ENCODE data around the gene PGM2. TPM values are rescaled to one million over a fixed set of nuclear protein-coding genes. Genes with fewer than 3 reads are reported as not detected.
A peak's percentile ranks its signal among the peaks of the same experiment; 100 is the strongest.

The PGM2 gene
- total and polyA plus RNA-seq, 2 donors: 20.5 to 46.2 TPM

DNA sequence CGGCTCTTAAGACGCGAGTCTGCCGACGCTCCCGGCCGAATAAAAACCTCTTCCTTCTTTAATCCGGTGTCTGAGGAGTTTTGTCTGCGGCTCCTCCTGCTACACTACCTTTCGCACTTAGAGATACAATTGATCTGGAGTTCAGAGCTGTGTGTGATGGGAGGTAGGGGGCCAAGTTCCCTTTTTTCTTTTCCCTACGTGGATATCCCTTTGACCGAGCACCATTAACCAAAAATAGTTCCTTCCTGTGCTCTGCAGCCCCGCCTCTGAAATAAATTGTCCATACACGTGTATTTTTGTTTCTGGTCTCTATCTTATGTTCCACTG, 555 bp upstream of the PGM2 start:
- peak overlapping the region in 1 of 2 donors; percentile 55 for H3K27ac ChIP-seq (ENCODE audit: low read depth in 1 of 2, low read length in 1 of 2)
- H3K36me3 ChIP-seq (ENCODE audit: control insufficient read depth in 2 of 2, insufficient read depth in 2 of 2, low read length in 1 of 2): peaks cover 6 to 12% of the 10 kb centered on the region in 2 donors
- no peaks in the 10 kb centered on the region for H3K9me3 ChIP-seq (ENCODE audit: control insufficient read depth in 2 of 2, insufficient read depth in 1 of 2, low read length in 1 of 2)
- H3K27me3 ChIP-seq (ENCODE audit: control insufficient read depth in 2 of 2, insufficient read depth in 1 of 2, low read length in 1 of 2): peaks cover 0 to 2% of the 10 kb centered on the region in 2 donors
- 1% methylated on average over 14 of the region's 14 CpGs for WGBS
- peak in 1 of 9 donors; percentile 15 for DNase-seq (ENCODE audit: low read depth in 6 of 9, low spot score in 9 of 9)
- peaks cover 4 to 12% of the 10 kb centered on the region in 2 donors for H3K4me1 ChIP-seq (ENCODE audit: control insufficient read depth in 2 of 2, insufficient read depth in 2 of 2, low read length in 2 of 2)
- H3K4me3 ChIP-seq (ENCODE audit: low read length in 2 of 2): peak overlapping the region; percentile 90 to 93

DNA sequence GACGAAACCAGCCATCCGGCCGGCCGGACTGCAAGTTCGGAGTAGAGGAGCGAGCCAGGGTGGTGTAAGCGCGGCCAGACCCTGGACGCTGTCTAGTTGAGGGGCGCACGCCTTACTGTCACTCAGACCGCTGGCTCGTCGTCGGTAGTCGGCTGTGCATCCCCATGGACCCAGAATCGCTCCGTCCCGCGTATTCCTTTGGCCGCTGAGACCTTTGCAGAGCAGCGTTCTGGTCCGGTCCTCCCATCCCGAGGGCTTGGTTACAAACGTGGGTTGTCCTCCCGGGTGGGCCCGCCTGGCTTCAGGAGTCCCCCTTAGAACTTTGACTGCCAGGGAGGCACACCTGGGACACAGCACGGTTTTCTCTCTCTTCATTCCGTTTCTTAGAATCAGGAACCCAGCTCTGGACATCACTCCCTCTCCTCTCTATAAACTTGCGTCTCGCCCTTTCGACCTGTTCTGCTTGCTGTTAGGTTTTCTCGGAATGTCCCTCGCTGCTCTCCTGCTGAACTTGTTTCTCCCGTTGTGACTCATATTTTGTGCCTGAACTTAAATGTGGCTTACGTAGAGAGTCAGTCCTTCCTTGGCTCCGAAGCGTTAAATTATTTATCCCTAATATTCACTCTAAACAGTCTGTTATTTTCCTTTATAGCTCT, 672 bp downstream of the PGM2 start:
- WGBS: 8% methylated on average over 38 of the region's 38 CpGs

DNA sequence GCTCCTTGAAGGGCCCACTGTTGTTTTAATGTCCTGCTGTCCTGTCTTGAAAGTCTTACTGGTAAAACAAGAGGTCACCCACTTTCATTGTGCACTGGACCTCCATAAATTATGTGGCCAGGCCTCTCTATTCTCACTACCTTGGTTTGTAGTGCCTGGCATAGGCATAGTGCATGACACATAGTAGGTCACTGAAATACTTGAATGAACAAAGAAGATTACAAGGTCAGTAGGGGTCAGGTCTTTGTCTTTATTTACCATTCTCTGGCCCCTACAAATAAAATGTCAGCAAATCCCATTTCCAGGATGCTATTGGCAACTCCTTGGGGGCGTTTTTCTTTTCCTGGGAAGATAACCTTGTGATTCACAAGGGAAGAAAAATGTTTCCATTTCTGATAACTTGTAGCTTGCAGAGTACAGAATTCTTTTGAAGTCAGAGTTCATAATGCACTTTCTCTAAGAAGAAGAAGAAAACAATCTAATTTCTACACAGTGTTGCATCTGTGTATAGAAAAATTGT, 1.4 kb downstream of the PGM2 start:
- H3K9me3 ChIP-seq (ENCODE audit: control insufficient read depth in 2 of 2, insufficient read depth in 1 of 2, low read length in 1 of 2): no peaks in the 10 kb centered on the region
- no peak for DNase-seq (ENCODE audit: low read depth in 6 of 9, low spot score in 9 of 9)
- H3K4me3 ChIP-seq (ENCODE audit: low read length in 2 of 2): peak overlapping the region in 1 of 2 donors; percentile 90
- H3K27me3 ChIP-seq (ENCODE audit: control insufficient read depth in 2 of 2, insufficient read depth in 1 of 2, low read length in 1 of 2): peaks cover 0 to 2% of the 10 kb centered on the region in 2 donors
- H3K36me3 ChIP-seq (ENCODE audit: control insufficient read depth in 2 of 2, insufficient read depth in 2 of 2, low read length in 1 of 2): peaks cover 18 to 31% of the 10 kb centered on the region in 2 donors
- 97% methylated on average over 1 of the region's 1 CpG for WGBS
- H3K4me1 ChIP-seq (ENCODE audit: control insufficient read depth in 2 of 2, insufficient read depth in 2 of 2, low read length in 2 of 2): peaks cover 4 to 12% of the 10 kb centered on the region in 2 donors
- no peak overlapping the region for H3K27ac ChIP-seq (ENCODE audit: low read depth in 1 of 2, low read length in 1 of 2)

More for the DNA sequence above, 672 bp downstream of the PGM2 start:
- Histone ChIP-seq H3K36me3 (ENCODE audit: control insufficient read depth in 2 of 2, insufficient read depth in 2 of 2, low read length in 1 of 2) (peaks cover 15 to 24% of the 10 kb centered on the region in 2 donors), H3K9me3 (ENCODE audit: control insufficient read depth in 2 of 2, insufficient read depth in 1 of 2, low read length in 1 of 2) (no peaks in the 10 kb centered on the region), H3K27me3 (ENCODE audit: control insufficient read depth in 2 of 2, insufficient read depth in 1 of 2, low read length in 1 of 2) (peaks cover 0 to 2% of the 10 kb centered on the region in 2 donors), H3K27ac (ENCODE audit: low read depth in 1 of 2, low read length in 1 of 2) (peak overlapping the region; percentile 39 to 74), H3K4me1 (ENCODE audit: control insufficient read depth in 2 of 2, insufficient read depth in 2 of 2, low read length in 2 of 2) (peaks cover 4 to 12% of the 10 kb centered on the region in 2 donors), H3K4me3 (ENCODE audit: low read length in 2 of 2) (peak overlapping the region; percentile 90 to 93)
- DNase-seq (ENCODE audit: low read depth in 6 of 9, low spot score in 9 of 9): no peak

DNA sequence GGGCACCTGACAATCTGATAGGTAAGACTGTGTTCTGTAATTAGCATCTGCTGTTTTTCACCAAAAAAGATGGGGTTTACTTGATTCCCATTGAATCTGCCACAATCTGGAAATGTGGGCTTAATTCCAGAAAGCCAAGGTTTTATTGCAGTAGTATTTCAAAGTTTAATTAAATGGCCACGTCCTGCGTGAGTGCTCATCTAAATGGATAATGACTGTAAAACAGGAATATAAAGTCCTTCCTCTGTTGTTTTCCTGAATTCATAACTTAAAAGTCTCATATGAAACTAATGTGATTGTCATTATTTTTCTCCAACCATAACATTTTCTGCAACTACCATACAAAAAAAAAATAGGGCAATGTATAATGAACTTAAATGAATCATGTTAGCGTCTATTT, 2.4 kb downstream of the PGM2 start:
- peaks cover 0 to 2% of the 10 kb centered on the region in 2 donors for H3K27me3 ChIP-seq (ENCODE audit: control insufficient read depth in 2 of 2, insufficient read depth in 1 of 2, low read length in 1 of 2)
- H3K36me3 ChIP-seq (ENCODE audit: control insufficient read depth in 2 of 2, insufficient read depth in 2 of 2, low read length in 1 of 2): peaks cover 21 to 36% of the 10 kb centered on the region in 2 donors
- no peak for DNase-seq (ENCODE audit: low read depth in 6 of 9, low spot score in 9 of 9)
- no peak overlapping the region for H3K4me3 ChIP-seq (ENCODE audit: low read length in 2 of 2)
- H3K27ac ChIP-seq (ENCODE audit: low read depth in 1 of 2, low read length in 1 of 2): no peak overlapping the region
- 98% methylated on average over 3 of the region's 3 CpGs for WGBS
- H3K9me3 ChIP-seq (ENCODE audit: control insufficient read depth in 2 of 2, insufficient read depth in 1 of 2, low read length in 1 of 2): no peaks in the 10 kb centered on the region
- peaks cover 4 to 12% of the 10 kb centered on the region in 2 donors for H3K4me1 ChIP-seq (ENCODE audit: control insufficient read depth in 2 of 2, insufficient read depth in 2 of 2, low read length in 2 of 2)

DNA sequence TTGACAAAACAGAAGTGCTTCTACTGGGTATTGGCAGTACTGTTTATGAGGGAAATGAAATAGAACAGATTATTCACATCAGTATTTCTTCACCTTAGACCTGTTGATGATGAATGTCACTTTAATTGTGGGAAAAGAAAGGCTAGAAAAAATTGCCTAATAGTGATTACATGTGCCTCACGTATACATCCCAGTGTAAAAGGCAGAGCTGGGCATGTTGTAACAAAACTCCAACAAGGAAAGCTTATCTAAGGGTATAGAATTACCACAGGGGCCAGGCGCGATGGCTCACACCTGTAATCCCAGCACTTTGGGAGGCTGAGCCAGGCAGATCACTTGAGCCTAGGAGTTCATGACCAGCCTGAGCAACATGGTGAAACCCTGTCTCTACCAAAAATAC, 4.2 kb downstream of the PGM2 start:
- H3K4me1 ChIP-seq (ENCODE audit: control insufficient read depth in 2 of 2, insufficient read depth in 2 of 2, low read length in 2 of 2): peaks cover 4 to 12% of the 10 kb centered on the region in 2 donors

DNA sequence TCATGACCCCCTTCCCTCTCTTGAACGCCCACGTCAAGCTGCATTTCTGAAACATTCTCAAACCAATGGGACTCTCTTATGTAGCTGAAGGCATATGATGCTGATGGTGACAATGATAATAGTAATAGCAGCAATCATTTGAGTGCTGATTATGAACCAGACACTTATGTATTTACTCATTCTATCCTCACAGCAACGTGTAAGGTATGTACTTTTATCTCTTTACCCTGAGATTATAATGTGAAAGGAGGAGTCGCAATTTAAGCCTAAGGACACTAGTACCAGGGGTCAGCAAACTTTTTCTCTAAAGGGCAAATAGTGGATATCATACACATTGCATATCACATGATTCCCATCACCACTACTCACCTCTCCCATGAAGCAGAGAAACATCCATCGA, 8.5 kb downstream of the PGM2 start:
- 97% methylated on average over 5 of the region's 5 CpGs for WGBS
- H3K4me3 ChIP-seq (ENCODE audit: low read length in 2 of 2): no peak overlapping the region
- peaks cover 8 to 9% of the 10 kb centered on the region in 2 donors for H3K4me1 ChIP-seq (ENCODE audit: control insufficient read depth in 2 of 2, insufficient read depth in 2 of 2, low read length in 2 of 2)
- H3K27me3 ChIP-seq (ENCODE audit: control insufficient read depth in 2 of 2, insufficient read depth in 1 of 2, low read length in 1 of 2): no peaks in the 10 kb centered on the region
- peaks cover 42 to 69% of the 10 kb centered on the region in 2 donors for H3K36me3 ChIP-seq (ENCODE audit: control insufficient read depth in 2 of 2, insufficient read depth in 2 of 2, low read length in 1 of 2)
- no peaks in the 10 kb centered on the region for H3K9me3 ChIP-seq (ENCODE audit: control insufficient read depth in 2 of 2, insufficient read depth in 1 of 2, low read length in 1 of 2)
- DNase-seq (ENCODE audit: low read depth in 6 of 9, low spot score in 9 of 9): no peak
- H3K27ac ChIP-seq (ENCODE audit: low read depth in 1 of 2, low read length in 1 of 2): no peak overlapping the region

More for the DNA sequence above, 4.2 kb downstream of the PGM2 start:
- whole genome bisulfite sequencing: 96% methylated on average over 3 of the region's 3 CpGs
- H3K27me3 ChIP-seq (ENCODE audit: control insufficient read depth in 2 of 2, insufficient read depth in 1 of 2, low read length in 1 of 2): no peaks in the 10 kb centered on the region
- H3K27ac ChIP-seq (ENCODE audit: low read depth in 1 of 2, low read length in 1 of 2): no peak overlapping the region
- no peak for DNase-seq (ENCODE audit: low read depth in 6 of 9, low spot score in 9 of 9)
- H3K4me3 ChIP-seq (ENCODE audit: low read length in 2 of 2): no peak overlapping the region
- no peaks in the 10 kb centered on the region for H3K9me3 ChIP-seq (ENCODE audit: control insufficient read depth in 2 of 2, insufficient read depth in 1 of 2, low read length in 1 of 2)
- peaks cover 26 to 44% of the 10 kb centered on the region in 2 donors for H3K36me3 ChIP-seq (ENCODE audit: control insufficient read depth in 2 of 2, insufficient read depth in 2 of 2, low read length in 1 of 2)

DNA sequence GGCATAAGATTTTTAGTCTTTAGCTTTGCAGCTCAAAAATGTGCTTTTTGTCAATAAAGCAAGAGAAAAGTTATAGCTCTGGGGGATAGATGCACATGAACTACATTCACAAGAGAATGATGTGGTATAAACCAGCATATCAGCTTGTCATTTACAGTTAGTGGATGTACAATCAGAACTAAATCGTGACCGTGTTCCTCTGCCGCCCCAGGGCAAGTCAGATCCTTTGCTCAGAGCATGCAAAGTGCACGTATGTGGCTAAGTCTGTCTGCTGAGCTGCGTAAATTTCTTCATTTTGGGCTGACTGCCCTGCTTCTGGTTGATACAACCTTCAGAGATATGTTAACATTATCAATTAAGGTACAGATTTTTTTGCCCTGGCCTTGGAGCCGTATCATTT, 9.3 kb downstream of the PGM2 start:
- WGBS: 82% methylated on average over 6 of the region's 6 CpGs
- peaks cover 41 to 68% of the 10 kb centered on the region in 2 donors for H3K36me3 ChIP-seq (ENCODE audit: control insufficient read depth in 2 of 2, insufficient read depth in 2 of 2, low read length in 1 of 2)
- H3K4me1 ChIP-seq (ENCODE audit: control insufficient read depth in 2 of 2, insufficient read depth in 2 of 2, low read length in 2 of 2): peaks cover 8 to 9% of the 10 kb centered on the region in 2 donors
- no peak overlapping the region for H3K27ac ChIP-seq (ENCODE audit: low read depth in 1 of 2, low read length in 1 of 2)
- H3K4me3 ChIP-seq (ENCODE audit: low read length in 2 of 2): no peak overlapping the region
- no peaks in the 10 kb centered on the region for H3K27me3 ChIP-seq (ENCODE audit: control insufficient read depth in 2 of 2, insufficient read depth in 1 of 2, low read length in 1 of 2)
- no peaks in the 10 kb centered on the region for H3K9me3 ChIP-seq (ENCODE audit: control insufficient read depth in 2 of 2, insufficient read depth in 1 of 2, low read length in 1 of 2)
- DNase-seq (ENCODE audit: low read depth in 6 of 9, low spot score in 9 of 9): no peak

DNA sequence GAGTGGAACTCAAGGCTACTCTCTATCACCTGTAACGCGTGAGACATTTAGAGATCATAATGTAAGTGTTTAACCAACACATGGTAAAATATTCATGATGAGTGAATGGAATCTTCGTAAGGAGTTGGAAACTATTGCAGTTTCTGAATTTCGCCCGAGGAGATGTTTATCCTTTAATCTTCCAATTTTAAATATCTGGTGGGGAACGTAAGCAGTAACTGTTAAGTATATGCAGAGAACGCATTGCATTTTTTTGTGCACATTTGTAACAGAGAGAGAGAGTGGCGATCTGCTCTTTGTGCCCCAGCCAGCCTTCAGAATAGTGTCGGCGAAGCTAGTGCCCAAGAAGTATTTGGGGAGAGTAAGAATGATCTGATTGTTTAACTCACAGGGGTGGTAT, 9.8 kb downstream of the PGM2 start:
- 94% methylated on average over 10 of the region's 10 CpGs for WGBS
- no peaks in the 10 kb centered on the region for H3K27me3 ChIP-seq (ENCODE audit: control insufficient read depth in 2 of 2, insufficient read depth in 1 of 2, low read length in 1 of 2)
- H3K27ac ChIP-seq (ENCODE audit: low read depth in 1 of 2, low read length in 1 of 2): no peak overlapping the region
- no peaks in the 10 kb centered on the region for H3K9me3 ChIP-seq (ENCODE audit: control insufficient read depth in 2 of 2, insufficient read depth in 1 of 2, low read length in 1 of 2)
- DNase-seq (ENCODE audit: low read depth in 6 of 9, low spot score in 9 of 9): no peak
- H3K36me3 ChIP-seq (ENCODE audit: control insufficient read depth in 2 of 2, insufficient read depth in 2 of 2, low read length in 1 of 2): peaks cover 40 to 65% of the 10 kb centered on the region in 2 donors
- H3K4me1 ChIP-seq (ENCODE audit: control insufficient read depth in 2 of 2, insufficient read depth in 2 of 2, low read length in 2 of 2): peaks cover 8 to 9% of the 10 kb centered on the region in 2 donors
- H3K4me3 ChIP-seq (ENCODE audit: low read length in 2 of 2): no peak overlapping the region

DNA sequence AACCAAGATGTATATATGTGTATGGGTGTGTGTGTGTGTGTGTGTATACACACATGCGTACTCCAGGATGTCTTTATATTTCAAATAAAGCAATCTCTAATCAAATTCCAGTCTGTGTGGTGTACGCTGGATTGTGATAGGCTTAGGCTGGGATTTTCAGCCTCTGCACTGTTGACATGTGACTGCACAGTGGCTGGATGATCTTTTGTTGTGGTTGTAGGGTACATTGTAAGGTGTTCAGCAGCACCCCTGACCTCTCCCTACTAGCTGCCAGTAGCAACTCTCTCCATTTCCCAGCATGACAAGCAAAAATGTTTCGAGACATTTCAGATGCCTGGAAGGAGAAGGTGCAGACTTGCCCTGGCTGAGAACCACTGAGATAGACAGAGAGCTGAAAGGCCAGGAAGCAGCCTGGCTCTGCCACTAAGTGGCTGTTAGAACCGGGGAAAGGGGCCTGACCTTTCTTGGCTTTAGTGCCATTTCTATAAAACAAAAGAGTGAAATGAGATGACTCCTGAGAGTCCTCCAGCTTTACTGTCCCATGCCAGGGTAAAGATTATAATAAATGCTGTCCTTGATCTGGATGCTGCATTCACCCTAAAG, 10.5 kb downstream of the PGM2 start:
- H3K9me3 ChIP-seq (ENCODE audit: control insufficient read depth in 2 of 2, insufficient read depth in 1 of 2, low read length in 1 of 2): no peaks in the 10 kb centered on the region
- peak in 1 of 9 donors; percentile 20 for DNase-seq (ENCODE audit: low read depth in 6 of 9, low spot score in 9 of 9)
- no peak overlapping the region for H3K27ac ChIP-seq (ENCODE audit: low read depth in 1 of 2, low read length in 1 of 2)
- H3K4me1 ChIP-seq (ENCODE audit: control insufficient read depth in 2 of 2, insufficient read depth in 2 of 2, low read length in 2 of 2): peaks cover 8 to 9% of the 10 kb centered on the region in 2 donors
- H3K27me3 ChIP-seq (ENCODE audit: control insufficient read depth in 2 of 2, insufficient read depth in 1 of 2, low read length in 1 of 2): no peaks in the 10 kb centered on the region
- H3K4me3 ChIP-seq (ENCODE audit: low read length in 2 of 2): no peak overlapping the region
- 64% methylated on average over 4 of the region's 4 CpGs for WGBS
- peaks cover 41 to 64% of the 10 kb centered on the region in 2 donors for H3K36me3 ChIP-seq (ENCODE audit: control insufficient read depth in 2 of 2, insufficient read depth in 2 of 2, low read length in 1 of 2)

Data from thymus (tissue), 11 donors.